ENCODE results near the gene CREB5.

GRCh38 chr7:28591725-28592349, 179.5 kb downstream of the CREB5 start:
- TF ChIP-seq POLR2AphosphoS5 (IDR thresholded peaks at IDR 0.05) (no peak), CTCF (IDR thresholded peaks at IDR 0.05) (no peak)

Data from esophagus muscularis mucosa (tissue), 3 donors.